DOHH2 (cell line): ENCODE measurements around the gene TPGS2.

ENCODE experiments used
- H3F3A ChIP-seq: fragments of 200-600 bp; sonication (generic), shearing (Covaris generic); 2 replicates; pipeline ENCODE4 v1.6.0; 2016; ENCODE audit warnings: antibody characterized with exemption, mild to moderate bottlenecking; ENCODE audit not compliant: control insufficient read depth, insufficient read depth
- H3K27ac ChIP-seq: fragments of 200-600 bp; sonication (generic); 2 replicates; pipeline ENCODE4 v1.5.1; 2014; ENCODE audit warnings: low read depth, mild to moderate bottlenecking, low read length, moderate library complexity
- H3K27me3 ChIP-seq: fragments of 200-600 bp; sonication (generic); 2 replicates; pipeline ENCODE4 v1.6.1; 2014; ENCODE audit warnings: mild to moderate bottlenecking, low read length, mixed read lengths; ENCODE audit not compliant: control insufficient read depth
- H3K36me3 ChIP-seq: fragments of 200-600 bp; sonication (generic); 2 replicates; pipeline ENCODE4 v1.6.1; 2014; ENCODE audit warnings: mild to moderate bottlenecking, low read length, moderate library complexity, mixed read lengths; ENCODE audit not compliant: control insufficient read depth
- H3K4me1 ChIP-seq: fragments of 200-600 bp; sonication (generic); 2 replicates; pipeline ENCODE4 v1.6.1; 2014; ENCODE audit warnings: mild to moderate bottlenecking, low read length, mixed read lengths; ENCODE audit not compliant: control insufficient read depth
- H3K4me2 ChIP-seq: fragments of 200-600 bp; sonication (generic); 2 replicates; pipeline ENCODE4 v1.6.0; 2014; ENCODE audit warnings: mild to moderate bottlenecking, low read length, moderate library complexity
- H3K4me3 ChIP-seq: fragments of 200-600 bp; sonication (generic); 2 replicates; pipeline ENCODE4 v1.5.1; 2014; ENCODE audit warnings: mild to moderate bottlenecking, low read length, mixed read lengths
- H3K79me2 ChIP-seq: fragments of 200-600 bp; sonication (generic); 2 replicates; pipeline ENCODE4 v1.6.1; 2014; ENCODE audit warnings: mild to moderate bottlenecking, low read length, mixed read lengths; ENCODE audit not compliant: control insufficient read depth
- H3K9me2 ChIP-seq: fragments of 200-600 bp; sonication (generic); replicated peaks from 2 replicates; pipeline ENCODE4 v1.6.1; 2014; ENCODE audit warnings: mild to moderate bottlenecking, low read length, mixed read lengths; ENCODE audit not compliant: control insufficient read depth
- H3K9me3 ChIP-seq: fragments of 200-600 bp; sonication (generic); 2 replicates; pipeline ENCODE4 v1.6.1; 2014; ENCODE audit warnings: antibody characterized with exemption, low read length, mixed read lengths; ENCODE audit not compliant: control insufficient read depth, insufficient read depth
- H4K20me1 ChIP-seq: fragments of 200-600 bp; sonication (generic); 2 replicates; pipeline ENCODE4 v1.6.0; 2014; ENCODE audit warnings: low read depth, mild to moderate bottlenecking, antibody characterized with exemption, low read length, moderate library complexity; ENCODE audit not compliant: control insufficient read depth, insufficient read depth
- CTCF ChIP-seq: fragments of 200-600 bp; sonication (generic); IDR thresholded peaks from one replicate; pipeline ENCODE4 v1.5.1; 2014; ENCODE audit warnings: antibody characterized with exemption, mild to moderate bottlenecking, low read depth, low read length; ENCODE audit not compliant: poor library complexity, severe bottlenecking
- EZH2phosphoT487 ChIP-seq: fragments of 200-600 bp; sonication (generic); IDR thresholded peaks from 2 replicates; pipeline ENCODE4 v1.6.1; 2017; ENCODE audit warnings: borderline replicate concordance, mild to moderate bottlenecking, antibody characterized with exemption, low read length, moderate library complexity, mixed read lengths

TPGS2 gene

GRCh38 chr18:36833120-36833519, 4.3 kb upstream of the TPGS2 start:
- no peaks in the 10 kb centered on the region for H3K27me3 ChIP-seq
- H4K20me1 ChIP-seq = no peaks in the 10 kb centered on the region
- H3K79me2 ChIP-seq = peaks cover 28% of the 10 kb centered on the region
- no peaks in the 10 kb centered on the region for H3K9me2 ChIP-seq
- H3K4me3 ChIP-seq = no peak overlapping the region
- H3F3A ChIP-seq = no peaks in the 10 kb centered on the region
- H3K27ac ChIP-seq = no peak overlapping the region
- no peak overlapping the region for H3K4me2 ChIP-seq
- no peaks in the 10 kb centered on the region for H3K9me3 ChIP-seq
- peaks cover 9% of the 10 kb centered on the region; the same call in 1 of the 2 replicates for H3K36me3 ChIP-seq
- peaks cover 18% of the 10 kb centered on the region for H3K4me1 ChIP-seq
- TF ChIP-seq CTCF (no peak), EZH2phosphoT487 (no peak)

- Histone ChIP-seq H4K20me1 (no peaks in the 10 kb centered on the region), H3K9me3 (no peaks in the 10 kb centered on the region), H3K79me2 (peaks cover 46% of the 10 kb centered on the region), H3K4me2 (no peak overlapping the region), H3K27ac (no peak overlapping the region), H3K27me3 (no peaks in the 10 kb centered on the region), H3K36me3 (peaks cover 16% of the 10 kb centered on the region), H3K4me1 (peaks cover 27% of the 10 kb centered on the region), H3F3A (no peaks in the 10 kb centered on the region), H3K4me3 (no peak overlapping the region), H3K9me2 (no peaks in the 10 kb centered on the region)
- TF ChIP-seq CTCF = no peak
- TF ChIP-seq EZH2phosphoT487 = no peak
These were observed 2.3 kb upstream of the TPGS2 start for GRCh38 chr18:36831139-36831538.

- H3K27ac ChIP-seq = no peak overlapping the region
- H3K36me3 ChIP-seq = peaks cover 14% of the 10 kb centered on the region
- no peaks in the 10 kb centered on the region for H3K9me3 ChIP-seq
- peak overlapping the region; percentile 83 for H3K4me2 ChIP-seq
- TF ChIP-seq EZH2phosphoT487 (no peak), CTCF (no peak)
- H3K4me1 ChIP-seq = peaks cover 27% of the 10 kb centered on the region
- H3K4me3 ChIP-seq = peak overlapping the region; percentile 94
- no peaks in the 10 kb centered on the region for H3K9me2 ChIP-seq
- no peaks in the 10 kb centered on the region for H3F3A ChIP-seq
- no peaks in the 10 kb centered on the region for H4K20me1 ChIP-seq
- H3K27me3 ChIP-seq = no peaks in the 10 kb centered on the region
- H3K79me2 ChIP-seq = peaks cover 51% of the 10 kb centered on the region
These were observed 1.3 kb upstream of the TPGS2 start for GRCh38 chr18:36830158-36830495.
